GM21723 (cell line): ENCODE measurements around the gene TSLP.

Experiments used
- ATAC-seq: cut with Tn5 transposase; IDR thresholded peaks from one replicate; pipeline ENCODE4 v1.9.1; 2021; ENCODE audit warnings: mild to moderate bottlenecking, moderate library complexity; ENCODE audit not compliant: unreplicated experiment

Gene TSLP

DNA sequence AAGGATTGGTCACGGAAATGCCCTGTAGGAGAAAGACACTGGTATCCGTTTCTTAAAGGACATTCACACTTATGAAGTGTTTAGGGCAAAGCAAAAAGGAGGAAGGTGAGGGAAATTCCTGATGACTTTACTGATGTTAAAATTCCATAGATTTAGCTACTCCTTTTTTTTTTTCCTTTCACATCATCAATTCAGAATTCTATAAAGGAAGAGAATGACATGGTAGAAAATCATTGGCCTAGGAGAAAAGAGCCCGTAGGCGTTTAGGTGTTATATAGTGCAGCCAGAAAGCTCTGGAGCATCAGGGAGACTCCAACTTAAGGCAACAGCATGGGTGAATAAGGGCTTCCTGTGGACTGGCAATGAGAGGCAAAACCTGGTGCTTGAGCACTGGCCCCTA is at the start of gene TSLP:
TSLP (plus strand) TSS at position 301 of the 400 bp plus-strand sequence. CDS start 178 bp downstream, outside the sequence.
- no peak for ATAC-seq

DNA sequence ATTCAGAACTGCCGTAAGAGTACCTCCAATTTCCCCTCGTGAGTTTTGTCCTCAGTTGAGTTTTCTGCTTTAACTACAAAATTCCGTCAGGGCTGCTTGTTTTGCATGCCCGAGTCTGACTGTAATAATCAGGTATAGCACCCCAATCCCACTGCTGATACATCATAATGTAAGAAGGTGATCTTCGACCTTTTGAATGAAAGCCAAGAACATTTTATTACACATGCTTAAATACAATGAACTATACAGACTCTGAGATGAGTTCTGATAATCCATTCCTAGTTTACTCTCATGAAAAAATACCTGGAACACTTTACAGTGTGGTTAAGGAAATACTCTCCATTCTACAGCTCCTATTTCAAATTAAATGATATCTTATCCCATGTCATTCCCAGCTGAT is 49.2 kb upstream of the TSLP start:
- ATAC-seq, result no peak

DNA sequence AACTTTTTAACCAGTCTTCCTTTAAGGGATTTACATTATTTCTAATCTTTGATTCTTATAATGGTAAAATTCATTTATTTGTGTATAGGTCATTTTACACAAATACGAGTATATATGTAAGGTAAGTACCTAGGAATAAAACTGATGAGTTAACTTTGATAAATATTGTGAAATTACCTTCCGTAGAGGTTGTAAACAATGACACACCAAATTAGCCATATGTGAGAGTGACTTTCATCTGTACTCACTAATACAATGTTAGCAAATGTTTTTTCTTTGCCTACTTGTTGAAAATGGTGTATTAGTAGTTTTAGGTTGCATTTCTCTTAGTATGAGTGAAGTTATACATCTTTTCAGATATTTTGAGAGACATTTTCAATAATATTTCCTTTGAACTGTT is 42.6 kb upstream of the TSLP start:
- ATAC-seq, result no peak

DNA sequence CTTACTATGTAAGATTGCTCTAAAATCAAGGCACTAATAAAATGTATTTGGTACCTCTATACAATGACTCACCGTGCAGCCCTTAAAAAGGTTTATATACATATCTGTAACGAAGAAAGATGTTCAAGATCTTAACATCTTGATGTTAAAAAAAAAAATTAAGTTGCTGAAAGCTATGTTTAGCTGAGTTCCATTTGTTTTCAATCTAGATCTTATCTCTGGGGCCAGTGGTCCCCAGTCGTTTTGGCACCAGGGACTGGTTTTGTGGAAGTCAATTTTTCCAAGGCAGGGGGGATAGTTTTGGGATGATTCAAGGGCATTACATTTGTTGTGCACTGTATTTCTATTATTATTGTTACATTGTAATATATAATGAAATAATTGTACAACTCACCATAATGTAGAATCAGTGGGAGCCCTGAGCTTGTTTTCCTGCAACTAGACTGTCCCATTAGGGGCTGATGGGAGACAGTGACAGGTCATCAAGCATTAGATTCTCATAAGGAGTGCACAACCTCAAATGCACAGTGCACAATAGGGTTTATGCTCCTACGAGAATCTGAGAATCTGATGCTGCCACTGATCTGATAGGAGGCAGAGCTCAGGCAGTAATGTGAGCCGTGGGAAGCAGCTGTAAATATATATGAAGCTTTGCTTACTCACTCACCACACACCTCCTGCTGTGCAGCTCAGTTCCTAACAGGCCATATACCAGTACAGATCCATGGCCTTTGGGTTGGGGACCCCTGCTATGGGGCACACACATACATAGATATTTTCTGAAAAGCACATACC is 27.6 kb upstream of the TSLP start:
- no peak for ATAC-seq

DNA sequence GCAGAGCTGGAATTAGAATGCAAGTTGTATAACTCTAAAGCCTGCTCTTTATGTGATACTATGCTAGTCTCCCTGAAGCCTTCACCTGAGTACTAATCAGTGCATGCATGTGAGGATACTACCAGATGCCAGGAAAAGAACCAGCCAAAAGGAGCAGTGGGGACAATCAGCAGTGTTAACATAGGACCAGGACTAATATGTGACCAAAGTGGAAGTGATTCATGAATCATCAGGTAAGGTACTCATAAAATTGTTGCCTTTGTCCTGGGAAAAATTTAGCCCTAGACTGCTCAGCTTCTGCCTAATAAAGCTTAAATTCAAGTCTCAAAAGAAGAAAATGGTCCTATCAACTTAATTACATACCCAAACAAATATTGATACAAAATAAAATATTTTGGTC is 13.4 kb upstream of the TSLP start:
- ATAC-seq, result no peak

DNA sequence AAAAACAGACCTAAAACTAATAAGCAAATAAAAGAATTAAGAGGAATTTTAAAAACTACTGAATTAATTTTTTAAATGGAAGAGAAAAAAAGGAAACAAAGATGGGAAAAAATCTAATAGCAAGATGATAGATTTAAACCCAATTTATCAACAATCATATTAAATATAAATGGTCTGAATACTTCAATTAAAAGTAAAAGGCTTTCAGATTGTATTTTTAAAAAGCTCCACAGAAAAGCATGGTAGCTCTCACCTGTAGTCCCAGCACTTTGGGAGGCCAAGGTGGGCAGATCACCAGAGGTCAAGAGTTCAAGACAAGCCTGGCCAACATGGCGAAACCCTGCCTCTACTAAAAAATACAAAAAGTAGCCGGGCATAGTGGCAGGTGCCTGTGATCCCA is 11.3 kb upstream of the TSLP start:
- ATAC-seq, result no peak

DNA sequence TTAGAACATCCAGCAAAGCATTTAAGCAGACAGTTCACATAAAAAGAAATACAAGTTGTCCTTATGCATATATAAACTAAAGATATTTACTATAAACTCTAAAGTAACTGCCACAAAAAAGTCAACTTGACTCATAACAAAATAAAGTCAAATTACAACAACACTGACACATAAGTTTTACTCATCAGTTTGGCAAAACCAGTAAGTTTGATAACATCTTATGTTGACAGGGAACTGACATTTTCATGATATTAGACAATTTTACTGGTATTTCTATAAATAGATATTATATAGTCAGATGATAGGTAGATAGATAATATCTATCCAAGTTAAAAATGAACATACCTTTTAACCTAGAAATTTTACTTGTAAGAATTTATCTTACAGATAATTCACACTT is 9.9 kb upstream of the TSLP start:
- ATAC-seq, result no peak

DNA sequence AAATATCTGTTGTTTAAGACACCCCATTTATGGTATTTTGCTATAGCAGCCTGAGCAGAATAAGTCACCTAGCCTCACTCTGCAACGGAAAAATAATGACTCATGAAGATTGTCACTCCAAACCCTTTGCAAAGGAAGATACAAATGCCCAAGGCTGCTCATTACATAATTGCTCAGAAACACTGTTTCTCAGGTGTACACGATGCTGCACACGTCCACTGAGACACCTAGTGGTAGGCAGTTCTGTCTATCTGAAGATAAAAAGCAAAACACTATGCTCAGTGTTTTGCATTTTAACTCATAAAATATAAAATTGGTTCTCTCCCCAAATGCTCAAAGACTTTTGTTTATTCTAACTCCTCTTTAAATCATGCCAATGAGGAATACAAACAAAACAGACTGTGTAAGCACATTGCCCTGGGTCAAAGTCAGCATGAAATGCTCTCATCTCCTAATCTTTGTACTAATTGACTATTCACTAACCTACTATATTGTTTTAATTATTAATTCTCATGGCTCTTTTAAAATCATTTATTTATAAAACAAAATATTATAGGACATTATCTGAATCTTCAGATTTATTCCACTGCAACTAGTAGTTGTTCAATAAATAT is 7.7 kb upstream of the TSLP start:
- peak; percentile 84 for ATAC-seq

DNA sequence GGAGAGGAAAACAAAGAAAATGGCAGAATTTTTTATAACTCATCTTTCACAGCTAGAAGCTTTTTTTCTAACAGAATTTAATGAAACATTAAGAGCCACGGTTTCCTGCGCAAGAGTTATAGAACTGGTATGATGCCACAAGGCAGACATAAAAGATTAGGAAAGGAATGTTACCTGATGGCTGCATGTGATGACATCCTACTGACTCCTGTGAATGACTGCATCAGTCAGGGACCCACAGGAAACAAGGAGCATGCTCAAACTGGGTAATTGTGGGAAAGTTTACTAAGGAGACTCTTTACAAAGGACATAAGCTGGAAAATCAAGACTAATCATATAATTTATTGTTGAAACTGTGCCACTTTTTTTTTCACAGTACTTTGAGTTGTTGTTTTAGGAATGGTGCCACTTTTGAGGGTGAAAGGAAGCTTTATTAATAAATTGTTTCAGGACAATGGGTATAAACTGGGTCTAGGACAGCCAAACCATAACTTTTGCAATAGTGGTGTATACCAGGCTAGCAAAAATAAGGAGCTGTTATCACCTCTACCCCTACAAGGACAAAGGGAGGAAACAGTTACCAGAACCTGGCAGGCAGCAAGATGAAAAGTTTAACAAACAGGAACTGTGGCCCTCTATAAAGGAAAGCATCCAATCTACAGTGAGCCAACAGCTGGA is 5.1 kb upstream of the TSLP start:
- no peak for ATAC-seq

DNA sequence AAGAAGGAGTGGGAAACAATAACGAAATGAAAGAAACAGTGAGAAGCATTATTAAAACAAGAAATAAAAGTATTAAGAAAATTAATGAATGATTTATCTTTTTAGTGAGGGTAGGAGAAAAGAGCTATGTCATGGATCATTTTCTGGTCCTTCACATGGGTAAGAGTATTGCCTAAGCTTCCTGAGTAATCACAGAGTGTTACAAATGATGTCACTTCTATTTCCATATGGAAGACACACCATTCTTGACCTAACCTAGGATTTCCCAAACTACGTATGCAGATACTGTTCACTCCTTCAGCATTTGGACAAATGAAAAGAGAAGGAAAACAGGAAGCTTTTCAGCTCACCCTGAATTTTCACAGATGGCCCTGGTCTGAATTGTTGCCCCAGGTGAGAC is 3.3 kb upstream of the TSLP start:
- no peak for ATAC-seq

DNA sequence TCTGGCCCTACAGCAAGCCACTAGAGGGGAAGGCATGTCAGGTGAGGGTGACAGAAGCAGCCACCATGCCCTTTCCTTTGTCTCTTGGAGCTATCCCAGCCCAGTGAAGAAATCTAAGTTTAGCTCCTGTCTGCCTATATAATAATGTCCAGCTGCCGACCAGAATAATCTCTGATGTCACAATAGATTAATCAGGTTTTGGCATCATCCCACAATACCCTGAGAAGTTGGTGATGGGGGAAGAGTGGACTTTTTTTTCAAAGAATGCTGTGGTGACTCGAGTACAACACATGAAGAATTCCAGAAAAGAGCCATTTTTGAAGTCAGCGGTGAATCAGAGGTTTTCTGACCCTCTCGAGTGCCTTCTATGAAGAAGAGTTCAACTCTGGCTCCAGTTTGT is 1.7 kb upstream of the TSLP start:
- no peak for ATAC-seq

DNA sequence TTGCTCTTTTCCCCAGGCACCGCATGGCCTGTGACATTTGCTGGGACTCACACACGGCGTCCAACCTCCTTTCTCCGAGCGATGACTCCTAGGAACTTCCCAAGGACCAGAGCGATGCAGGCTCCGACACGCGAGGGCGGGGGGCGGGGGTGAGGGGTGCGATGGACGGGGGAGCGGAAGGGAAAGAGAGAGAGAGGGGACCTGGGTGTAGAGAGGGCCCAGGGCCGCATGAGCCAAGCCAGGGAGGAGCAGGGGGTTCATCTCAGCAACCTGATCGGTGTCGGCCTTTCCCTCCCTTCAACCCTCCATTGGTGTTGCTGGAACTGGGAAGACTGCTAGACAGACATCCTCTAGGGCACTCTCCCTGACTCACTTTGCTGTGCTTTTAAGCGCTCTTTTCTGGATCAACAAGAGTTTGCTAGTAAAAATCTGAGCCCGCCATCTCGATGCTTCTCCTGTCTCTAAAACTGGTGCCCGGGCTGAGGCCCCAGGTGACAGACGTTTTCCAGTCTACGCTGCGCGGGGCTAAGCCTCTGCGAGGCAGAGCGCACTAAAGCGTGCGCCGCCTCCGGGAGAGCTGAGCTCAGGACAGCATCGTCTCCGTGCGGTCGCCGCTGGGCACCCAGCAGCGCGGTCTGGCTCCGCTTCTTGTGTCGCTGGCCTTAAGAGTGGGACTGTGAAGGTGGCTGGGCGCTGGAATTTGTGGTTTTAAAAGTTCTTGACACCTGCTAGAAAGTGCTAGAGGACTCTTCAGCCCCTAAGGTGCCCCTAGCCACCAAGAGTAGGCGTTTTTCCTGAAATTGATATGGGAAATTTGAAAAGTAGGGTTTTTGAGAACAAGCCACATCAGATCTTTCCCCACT is 1.0 kb upstream of the TSLP start:
- ATAC-seq, result no peak

DNA sequence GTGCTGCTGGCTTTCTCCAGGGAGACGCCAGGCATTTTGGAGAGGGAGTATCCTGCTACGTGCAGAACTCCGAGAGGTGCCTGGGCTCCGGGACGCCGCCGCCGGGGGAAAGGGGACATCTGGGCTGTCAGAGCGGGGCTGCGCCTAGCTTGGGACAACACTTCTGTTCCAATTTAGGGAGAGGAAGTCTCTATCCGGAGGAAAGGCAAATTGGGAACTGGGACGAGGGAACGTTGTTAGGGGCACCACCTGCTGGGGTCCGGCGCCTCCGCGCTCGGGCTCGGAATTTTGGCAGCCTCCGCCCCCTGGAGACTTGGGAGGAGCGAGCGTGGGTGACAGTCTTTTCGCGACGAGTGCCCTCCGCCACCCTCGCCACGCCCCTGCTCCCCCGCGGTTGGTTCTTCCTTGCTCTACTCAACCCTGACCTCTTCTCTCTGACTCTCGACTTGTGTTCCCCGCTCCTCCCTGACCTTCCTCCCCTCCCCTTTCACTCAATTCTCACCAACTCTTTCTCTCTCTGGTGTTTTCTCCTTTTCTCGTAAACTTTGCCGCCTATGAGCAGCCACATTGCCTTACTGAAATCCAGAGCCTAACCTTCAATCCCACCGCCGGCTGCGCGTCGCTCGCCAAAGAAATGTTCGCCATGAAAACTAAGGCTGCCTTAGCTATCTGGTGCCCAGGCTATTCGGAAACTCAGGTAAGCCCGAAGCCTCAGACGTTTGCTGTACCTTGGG is 1.6 kb downstream of the TSLP start:
- ATAC-seq, result peak; percentile 90

DNA sequence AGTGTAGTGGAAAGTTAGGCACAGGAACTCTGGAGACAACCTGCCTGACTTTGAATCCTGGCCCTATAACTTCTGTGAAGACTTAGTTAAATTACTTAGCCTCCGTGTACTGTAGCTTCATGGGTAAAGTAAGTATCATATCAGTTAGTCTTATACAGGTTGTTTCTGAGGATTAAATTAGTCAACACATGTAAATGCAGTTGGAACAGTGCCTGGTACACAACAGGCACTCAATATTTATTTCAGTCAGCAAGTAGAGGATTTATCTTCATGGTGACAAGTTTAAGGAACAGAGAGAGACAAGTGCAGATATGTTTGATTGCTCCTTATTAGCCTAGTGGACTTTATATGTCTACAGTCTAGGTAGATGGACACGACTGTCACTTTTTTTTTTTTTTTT is 2.7 kb downstream of the TSLP start:
- no peak for ATAC-seq

DNA sequence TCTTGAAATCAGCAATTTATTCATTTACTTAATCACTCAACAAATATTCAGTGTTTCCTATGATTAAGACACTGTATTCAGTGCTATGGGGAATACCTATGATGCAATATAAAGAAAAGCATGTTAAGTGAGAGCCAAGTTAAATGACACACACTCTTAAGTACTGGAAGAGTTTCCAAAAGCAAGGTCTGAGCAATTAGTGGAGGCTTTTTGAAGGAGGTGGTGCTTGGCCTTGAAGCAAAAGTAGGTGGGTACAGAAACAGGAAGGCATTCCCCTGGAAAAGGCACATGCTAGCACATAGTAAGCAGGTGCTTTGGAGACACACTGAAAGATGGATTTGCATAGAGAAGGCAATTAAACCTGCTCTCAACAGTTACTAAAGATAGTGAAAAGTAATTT is 4.0 kb downstream of the TSLP start:
- no peak for ATAC-seq

DNA sequence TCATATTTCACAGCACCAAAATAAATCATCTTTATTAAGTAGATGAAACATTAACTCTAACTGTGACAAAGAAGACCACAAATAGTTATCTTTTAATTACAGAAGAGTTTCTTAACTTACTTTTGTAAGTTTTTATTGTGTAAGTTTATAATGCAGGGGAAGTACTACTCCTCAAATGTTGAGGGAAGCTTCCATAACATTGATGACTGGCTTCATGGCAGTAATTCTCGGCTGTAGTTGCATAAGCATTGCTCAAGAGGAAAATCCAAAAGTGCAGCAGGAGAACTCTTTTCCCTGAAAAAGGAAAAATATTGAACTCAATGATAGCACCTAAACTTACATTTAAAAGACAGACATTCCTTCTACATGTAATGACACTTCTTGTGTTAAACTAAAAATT is 4.6 kb downstream of the TSLP start:
- no peak for ATAC-seq

DNA sequence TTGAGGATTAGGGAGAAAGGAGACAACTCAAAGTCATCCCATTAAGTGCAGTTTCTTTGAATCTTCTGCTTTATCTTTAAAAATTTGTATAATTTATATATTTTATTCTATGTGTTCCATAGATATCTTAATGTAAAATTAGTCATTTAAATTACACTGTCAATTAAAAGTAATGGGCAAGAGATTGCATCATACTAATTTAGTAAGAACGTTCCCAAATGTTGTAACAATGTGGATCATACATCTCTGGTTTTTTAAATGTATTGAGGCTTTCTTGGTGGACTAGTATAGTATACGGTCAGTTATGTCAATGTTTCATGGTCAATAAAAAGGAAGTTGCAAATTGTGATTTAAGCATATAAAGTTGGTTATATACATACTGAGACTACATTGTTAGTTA is 6.2 kb downstream of the TSLP start:
- no peak for ATAC-seq

DNA sequence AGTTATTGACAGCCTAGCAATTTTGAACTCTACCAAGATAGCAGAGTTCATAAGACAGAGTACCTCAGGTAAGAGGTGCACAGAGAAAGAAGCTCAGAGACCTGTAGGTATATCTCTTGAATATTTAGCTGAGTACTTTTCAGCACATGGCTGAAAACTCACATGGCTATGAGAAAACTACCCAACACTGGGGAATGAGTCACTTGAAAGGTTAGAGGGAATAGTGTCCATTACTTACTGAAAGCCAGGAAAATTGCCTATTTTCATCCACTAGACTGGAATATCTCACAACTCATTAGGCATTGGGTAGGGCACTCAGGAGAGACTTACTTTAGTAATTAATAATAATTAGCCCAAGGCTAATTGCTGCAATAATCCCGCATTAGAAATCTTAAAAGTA is 8.3 kb downstream of the TSLP start:
- ATAC-seq, result no peak

DNA sequence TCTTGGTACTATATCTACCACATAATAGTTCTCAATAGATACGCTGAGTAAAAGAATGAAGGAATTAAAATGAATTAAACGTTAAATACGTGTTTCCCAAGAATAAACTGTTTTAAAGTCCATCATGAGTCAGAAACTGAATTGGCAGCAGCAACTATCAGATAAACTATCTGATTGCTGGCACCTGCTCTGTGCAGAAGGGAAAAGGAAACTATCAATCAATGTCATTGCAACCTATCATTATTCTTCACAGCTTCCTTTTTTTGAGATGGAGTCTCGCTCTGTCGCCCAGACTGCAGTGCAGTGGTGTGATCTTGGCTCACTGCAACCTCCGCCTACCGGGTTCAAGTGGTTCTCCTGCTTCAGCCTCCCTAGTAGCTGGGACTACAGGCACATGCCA is 11.8 kb downstream of the TSLP start:
- no peak for ATAC-seq

DNA sequence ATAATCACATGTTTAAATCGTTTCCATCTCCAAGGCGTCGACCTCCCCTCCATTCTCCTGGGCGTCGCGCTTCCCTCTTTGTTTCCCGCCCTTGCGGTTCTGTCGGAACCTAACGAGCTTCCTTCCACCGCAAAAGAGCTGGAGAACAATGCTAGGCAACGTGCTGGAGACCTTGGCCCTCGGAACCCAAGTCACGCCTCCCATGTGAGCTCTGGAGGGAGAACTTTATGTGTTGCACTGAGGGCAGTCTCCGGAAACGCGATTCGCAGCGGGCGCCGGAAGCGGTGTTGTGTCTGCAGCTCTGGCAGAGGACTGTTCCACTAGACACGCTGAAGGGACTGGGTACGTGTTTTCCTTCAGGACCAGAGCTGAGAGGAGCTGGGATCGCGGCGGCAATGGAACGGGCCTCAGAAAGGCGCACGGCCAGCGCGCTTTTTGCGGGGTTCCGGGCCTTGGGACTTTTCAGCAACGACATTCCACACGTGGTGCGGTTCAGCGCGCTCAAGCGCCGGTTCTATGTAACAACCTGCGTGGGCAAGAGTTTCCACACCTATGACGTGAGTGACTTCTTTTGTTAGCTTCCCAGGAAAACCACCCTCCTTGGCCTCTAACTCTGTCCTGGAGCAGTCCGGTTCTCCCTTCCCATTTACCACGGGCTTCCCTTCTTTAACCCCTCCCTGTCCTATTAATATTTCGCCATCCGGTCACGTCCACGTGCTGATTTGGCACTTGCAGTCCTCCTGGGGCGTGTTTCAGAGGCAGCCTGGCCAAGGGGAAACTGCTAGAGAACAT is 20.7 kb downstream of the TSLP start, which contains the start of gene WDR36:
WDR36 (plus strand) TSS at position 287 of the 792 bp plus-strand sequence; CDS start at position 396, 109 bp downstream.
- peak; percentile 95 for ATAC-seq
